ENCODE measurements around the gene CACFD1. TPM values are rescaled to one million over a fixed set of nuclear protein-coding genes. Genes with fewer than 3 reads are reported as not detected.
A peak's percentile ranks its signal among the peaks of the same experiment; 100 is the strongest.

CACFD1 gene
- total RNA-seq, 1 experiment from 2014 or later, result 22.5 TPM

GRCh38 chr9:133478851-133479711 is 19.3 kb downstream of the CACFD1 start, which contains the start of gene SLC2A6 (continued):
- no peak for TF ChIP-seq E2F4 (CRISPR knock-in tag; IDR thresholded peaks at IDR 0.05; ENCODE audit: borderline replicate concordance, low read depth)
- TF ChIP-seq GABPB1 (CRISPR knock-in tag; IDR thresholded peaks at IDR 0.05), result peak; percentile 33; the same call in 1 of the 2 replicates
- no peak for TF ChIP-seq ATF1 (CRISPR knock-in tag; IDR thresholded peaks at IDR 0.05)
- no peak for TF ChIP-seq NR3C1 (CRISPR knock-in tag; conservative IDR thresholded peaks at IDR 0.05; ENCODE audit: low read depth)
- no peak for TF ChIP-seq ATF2 (CRISPR knock-in tag; IDR thresholded peaks at IDR 0.05; ENCODE audit: borderline replicate concordance, low read depth)
- no peak for TF ChIP-seq ZNF416 (CRISPR knock-in tag; IDR thresholded peaks at IDR 0.05)
- TF ChIP-seq CBFB (CRISPR knock-in tag; IDR thresholded peaks at IDR 0.05; ENCODE audit: low read depth), result no peak
- peak; percentile 10; the same call in 1 of the 2 replicates for TF ChIP-seq ZNF532 (CRISPR knock-in tag; IDR thresholded peaks at IDR 0.05; ENCODE audit: borderline replicate concordance)
- TF ChIP-seq PRDM15 (CRISPR knock-in tag; IDR thresholded peaks at IDR 0.05), result no peak
- TF ChIP-seq CDX4 (CRISPR knock-in tag; IDR thresholded peaks at IDR 0.05; ENCODE audit: borderline replicate concordance), result no peak
- peak; percentile 22; the same call in 1 of the 2 replicates for TF ChIP-seq HMGXB4 (CRISPR knock-in tag; IDR thresholded peaks at IDR 0.05)
- no peak for TF ChIP-seq ZNF281 (CRISPR knock-in tag; IDR thresholded peaks at IDR 0.05)
- TF ChIP-seq RELA (CRISPR knock-in tag; IDR thresholded peaks at IDR 0.05; ENCODE audit: borderline replicate concordance), result peak; percentile 78; the same call in 1 of the 2 replicates
- TF ChIP-seq ZMAT4 (CRISPR knock-in tag; IDR thresholded peaks at IDR 0.05), result no peak
- peak; percentile 61 for TF ChIP-seq USF2 (CRISPR knock-in tag; IDR thresholded peaks at IDR 0.05)
- no peak for TF ChIP-seq GRHL2 (CRISPR knock-in tag; IDR thresholded peaks at IDR 0.05; ENCODE audit: insufficient replicate concordance, severe bottlenecking)
- peak; percentile 80; the same call in 1 of the 2 replicates for TF ChIP-seq ELF4 (CRISPR knock-in tag; IDR thresholded peaks at IDR 0.05; ENCODE audit: low read depth)
- TF ChIP-seq ZNF232 (CRISPR knock-in tag; IDR thresholded peaks at IDR 0.05), result no peak

Data from WTC11 (cell line).